ENCODE results near the gene COL27A1. TPM values are rescaled to one million over a fixed set of nuclear protein-coding genes. Genes with fewer than 3 reads are reported as not detected.

COL27A1 gene
- total RNA-seq, 1 experiment from 2014 or later: 12.0 TPM

DNA sequence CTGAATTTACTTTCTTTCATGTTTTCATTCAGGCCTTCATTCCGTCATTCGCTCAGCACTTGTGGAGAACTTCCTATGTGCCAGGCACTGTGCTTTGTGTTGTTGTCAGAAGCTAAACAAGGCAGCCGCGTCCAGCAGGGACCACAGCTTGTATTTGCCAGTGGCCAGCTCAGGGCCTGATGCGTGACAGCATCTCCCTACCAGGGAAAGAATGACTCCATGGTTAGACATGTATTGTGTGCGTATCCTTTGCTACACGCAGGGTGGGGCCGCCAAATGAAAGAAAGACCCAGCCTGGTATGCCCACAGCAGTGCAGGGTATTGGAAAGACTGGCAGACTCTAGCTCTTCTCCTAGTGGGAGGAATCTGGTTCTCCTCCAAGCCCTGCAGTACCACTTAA lies 4.7 kb upstream of the COL27A1 start:
- H3K79me2 ChIP-seq (ENCODE audit: insufficient read depth, low read length): no peaks in the 10 kb centered on the region
- no peak overlapping the region for H3K4me2 ChIP-seq (ENCODE audit: low read length)
- no peak overlapping the region for H3K4me3 ChIP-seq (replicated peaks in 1 of 2; ENCODE audit: low read depth in 1 of 2, low read length in 2 of 2)
- H4K20me1 ChIP-seq (ENCODE audit: insufficient read depth): no peaks in the 10 kb centered on the region
- peaks cover 8% of the 10 kb centered on the region; the same call in 1 of the 2 replicates for H3K27me3 ChIP-seq (ENCODE audit: insufficient read depth, low read length)
- TF ChIP-seq JUND (IDR thresholded peaks at IDR 0.05) (no peak), POLR2AphosphoS5 (IDR thresholded peaks at IDR 0.05; ENCODE audit: low read depth, low read length) (no peak), TCF7L2 (IDR thresholded peaks at IDR 0.05; ENCODE audit: borderline replicate concordance, extremely low read depth, insufficient read depth, insufficient read length) (no peak), POLR2A (IDR thresholded peaks at IDR 0.05; ENCODE audit: borderline replicate concordance, extremely low read depth, insufficient read depth, insufficient read length) (no peak), ZNF274 (IDR thresholded peaks at IDR 0.05; ENCODE audit: low read depth, low read length) (no peak), SIN3A (IDR thresholded peaks at IDR 0.05; ENCODE audit: low read depth) (no peak)
- TF ChIP-seq, protein P1, sequence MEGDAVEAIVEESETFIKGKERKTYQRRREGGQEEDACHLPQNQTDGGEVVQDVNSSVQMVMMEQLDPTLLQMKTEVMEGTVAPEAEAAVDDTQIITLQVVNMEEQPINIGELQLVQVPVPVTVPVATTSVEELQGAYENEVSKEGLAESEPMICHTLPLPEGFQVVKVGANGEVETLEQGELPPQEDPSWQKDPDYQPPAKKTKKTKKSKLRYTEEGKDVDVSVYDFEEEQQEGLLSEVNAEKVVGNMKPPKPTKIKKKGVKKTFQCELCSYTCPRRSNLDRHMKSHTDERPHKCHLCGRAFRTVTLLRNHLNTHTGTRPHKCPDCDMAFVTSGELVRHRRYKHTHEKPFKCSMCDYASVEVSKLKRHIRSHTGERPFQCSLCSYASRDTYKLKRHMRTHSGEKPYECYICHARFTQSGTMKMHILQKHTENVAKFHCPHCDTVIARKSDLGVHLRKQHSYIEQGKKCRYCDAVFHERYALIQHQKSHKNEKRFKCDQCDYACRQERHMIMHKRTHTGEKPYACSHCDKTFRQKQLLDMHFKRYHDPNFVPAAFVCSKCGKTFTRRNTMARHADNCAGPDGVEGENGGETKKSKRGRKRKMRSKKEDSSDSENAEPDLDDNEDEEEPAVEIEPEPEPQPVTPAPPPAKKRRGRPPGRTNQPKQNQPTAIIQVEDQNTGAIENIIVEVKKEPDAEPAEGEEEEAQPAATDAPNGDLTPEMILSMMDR (IDR thresholded peaks at IDR 0.05 in 2 of 3, conservative IDR thresholded peaks at IDR 0.05 in 1 of 3; ENCODE audit: borderline replicate concordance in 1 of 3, insufficient read depth in 1 of 3, low read depth in 2 of 3, low read length in 2 of 3): no peak
- TF ChIP-seq, protein P2, sequence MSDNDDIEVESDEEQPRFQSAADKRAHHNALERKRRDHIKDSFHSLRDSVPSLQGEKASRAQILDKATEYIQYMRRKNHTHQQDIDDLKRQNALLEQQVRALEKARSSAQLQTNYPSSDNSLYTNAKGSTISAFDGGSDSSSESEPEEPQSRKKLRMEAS (IDR thresholded peaks at IDR 0.05): no peak
- DNase-seq (ENCODE audit: low read depth, low spot score): no peak
- no peak overlapping the region for H3K9ac ChIP-seq (ENCODE audit: low read length)
- BruUV-seq (replicated peaks): no TSS peak
- H3K9me2 ChIP-seq (ENCODE audit: insufficient read depth): no peaks in the 10 kb centered on the region
- no peaks in the 10 kb centered on the region for H3K9me3 ChIP-seq (ENCODE audit: control insufficient read depth in 1 of 2, insufficient read depth in 1 of 2, low read depth in 1 of 2, low read length in 2 of 2)
- ATAC-seq: no peak
- no peak overlapping the region for H3K27ac ChIP-seq (ENCODE audit: low read depth, low read length)
- intact Hi-C loops (cut with micrococcal nuclease): no loop called here
- ChIA-PET RAD21 (ENCODE audit: low non-redundant PET in 1 of 2, low total read pairs in 2 of 2, uncharacterized antibody in 2 of 2, unreplicated experiment in 2 of 2) (no interaction called here), CTCF (interaction anchor here (1.3 kb wide), 1 partner anchor 11 kb away, joined by 3 read pairs; no protein-coding TSS in a partner anchor), POLR2A (no interaction called here)
- peaks cover 0 to 12% of the 10 kb centered on the region in 2 experiments; a peak in 3 of 4 replicates for H3K4me1 ChIP-seq (ENCODE audit: control insufficient read depth in 1 of 2, insufficient read depth in 2 of 2, low read length in 2 of 2)
- no peaks in the 10 kb centered on the region for H3K36me3 ChIP-seq (ENCODE audit: control insufficient read depth in 1 of 2, insufficient read depth in 2 of 2, low read length in 2 of 2)
- H2AFZ ChIP-seq (ENCODE audit: low read depth, low read length, poor library complexity, severe bottlenecking): no peak overlapping the region

Measured in HCT116 (cell line).